Sciatic nerve (tissue), 2 donors: ENCODE data around the gene CSMD2. TPM values are rescaled to one million over a fixed set of nuclear protein-coding genes. Genes with fewer than 3 reads are reported as not detected.

Experiments used
- ATAC-seq: fragments of 200-7000 bp; cut with Tn5 transposase; one replicate; pipeline ENCODE4 v1.9.1; 2020; ENCODE audit warnings: mild to moderate bottlenecking, moderate library complexity
- DNase-seq: peaks from one replicate; pipeline ENCODE4 v3.0.0-alpha.2; 2020; ENCODE audit warnings: low spot score
- intact Hi-C: fragments of 100-400 bp; cut with DNase I; formaldehyde crosslinking; loops from one replicate; pipeline ENCODE4 v1.14.2; 2022
- total RNA-seq: library from RNA; stranded (reverse); fragmentation: NEBNext Ultra II Directional; extraction: Animal tissue kit (Norgen Biotek cat#: 25700); gene quantifications from one replicate; pipeline ENCODE4 v1.2.1, GENCODE V29; 2021
- donor health status: DM: no; HTN: no; CAD: no.
- donor health status: DM: no; HTN: no; CAD: no.

The CSMD2 gene
- total RNA-seq, 1 donor from 2014 or later, result 1.5 TPM

DNA sequence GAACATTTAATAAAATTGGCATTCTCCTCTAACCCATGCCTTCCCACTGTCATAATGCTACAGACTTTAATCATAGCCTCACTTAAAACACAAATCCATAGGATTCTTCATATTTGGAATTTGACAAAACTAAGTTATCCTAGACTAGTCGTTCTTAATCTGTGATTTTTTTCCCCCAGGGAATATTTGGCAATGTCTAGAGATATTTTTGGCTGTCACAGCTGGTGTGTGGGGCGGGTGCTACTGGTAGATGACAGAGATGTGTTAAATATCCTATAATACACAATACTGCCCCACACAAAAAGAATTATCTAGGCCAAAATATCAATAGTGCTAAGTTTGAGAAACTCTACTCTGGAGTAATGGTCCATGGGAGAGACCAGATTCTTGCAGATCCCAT is 396.9 kb downstream of the CSMD2 start:
- intact Hi-C loops, result no loop called here
- DNase-seq, result no peak

DNA sequence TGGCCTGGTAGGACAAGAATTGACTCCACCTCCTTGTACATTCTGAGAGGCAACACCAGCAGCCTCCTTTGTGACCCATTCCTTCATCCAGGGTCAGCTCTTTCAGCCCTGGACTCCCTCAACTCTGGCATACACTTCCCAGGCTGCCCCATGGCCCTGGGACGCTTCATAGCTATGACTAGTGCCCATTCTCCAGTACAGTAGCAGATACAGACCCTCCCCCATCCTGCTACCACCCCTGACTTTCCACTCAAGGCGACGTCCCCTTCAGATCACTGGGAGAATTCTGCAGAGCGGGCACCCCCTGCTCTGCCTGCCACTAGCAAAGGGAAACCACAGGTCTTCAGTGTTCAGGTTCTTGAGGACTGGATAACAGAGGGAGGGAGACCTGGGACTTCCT is 400.9 kb downstream of the CSMD2 start:
- DNase-seq (no peak), ATAC-seq (no peak)
- intact Hi-C loops, result no loop called here

More for the DNA sequence above, 396.9 kb downstream of the CSMD2 start:
- no peak for ATAC-seq

DNA sequence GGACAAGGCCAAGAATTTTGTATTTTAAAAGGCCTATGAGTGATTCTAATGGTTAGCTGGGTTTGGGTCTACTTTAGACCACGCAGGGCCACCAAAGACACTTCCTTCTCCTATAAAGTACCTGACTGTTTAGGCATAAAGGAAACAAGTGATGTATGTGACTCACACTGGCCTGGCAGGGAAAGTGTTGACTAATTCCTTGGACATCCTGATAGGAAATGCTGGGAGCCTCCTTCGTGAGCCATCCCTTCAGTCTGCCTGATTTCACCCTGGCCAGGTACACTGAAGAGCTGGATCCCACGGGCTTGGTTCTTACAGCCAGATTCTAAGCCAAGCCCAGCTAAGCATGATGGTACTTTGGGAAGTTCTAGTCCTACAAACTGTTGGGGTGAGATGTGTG is 401.6 kb downstream of the CSMD2 start:
- ATAC-seq (no peak), DNase-seq (no peak)
- intact Hi-C loops, result no loop called here

DNA sequence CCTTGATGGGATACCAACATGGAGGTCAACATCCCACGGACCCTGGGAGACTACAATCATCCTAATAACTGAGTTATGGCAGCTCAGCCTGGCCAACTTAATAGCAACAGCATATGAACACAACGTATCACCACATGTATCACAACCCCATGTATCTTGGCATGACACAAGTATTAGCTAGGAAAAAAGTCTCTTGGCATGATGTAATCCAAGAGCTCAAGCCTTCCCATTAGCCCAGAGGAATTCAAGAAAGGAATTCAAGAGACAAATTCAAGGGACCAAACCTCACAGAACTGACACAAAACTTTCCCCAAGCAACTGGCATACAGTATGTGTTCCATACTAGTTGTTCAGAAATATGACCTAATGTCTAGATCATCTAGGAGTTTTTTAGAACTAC is 402.1 kb downstream of the CSMD2 start:
- ATAC-seq (peak; percentile 48), DNase-seq (no peak)
- intact Hi-C loops, result no loop called here

DNA sequence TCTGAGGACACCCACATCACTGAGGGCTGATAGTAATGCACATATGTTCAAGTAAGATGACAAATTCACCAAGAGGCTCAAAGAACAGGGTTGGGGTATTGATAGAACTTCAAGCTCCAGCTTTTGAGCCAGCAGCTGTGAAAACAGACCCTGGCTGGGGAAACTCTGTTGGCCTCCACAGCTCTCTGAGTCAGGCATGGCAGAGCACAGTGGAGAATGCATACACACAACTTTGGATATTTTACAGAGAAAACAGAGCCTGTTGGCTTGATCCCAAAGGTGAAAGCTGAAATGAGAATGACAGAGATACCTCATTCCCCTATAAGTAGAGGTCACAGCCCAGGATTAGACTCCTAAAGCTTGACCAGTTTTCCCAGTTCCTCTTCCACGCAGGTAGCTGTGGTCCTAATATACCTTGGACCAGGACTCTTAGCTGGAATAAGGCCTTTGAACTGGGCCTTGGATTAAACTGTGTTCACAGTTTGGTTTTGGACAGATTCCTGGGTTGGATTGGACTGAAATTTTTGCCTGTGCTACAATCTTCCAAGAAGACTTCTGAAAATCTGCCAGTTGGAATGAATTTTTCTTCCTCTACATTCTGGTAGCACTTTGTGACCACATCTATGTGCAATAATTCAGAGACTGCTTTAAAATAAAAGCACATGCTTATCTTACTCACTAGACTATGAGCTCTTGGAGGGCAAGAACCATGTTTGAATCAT is 402.8 kb downstream of the CSMD2 start:
- intact Hi-C loops, result no loop called here
- no peak for DNase-seq

DNA sequence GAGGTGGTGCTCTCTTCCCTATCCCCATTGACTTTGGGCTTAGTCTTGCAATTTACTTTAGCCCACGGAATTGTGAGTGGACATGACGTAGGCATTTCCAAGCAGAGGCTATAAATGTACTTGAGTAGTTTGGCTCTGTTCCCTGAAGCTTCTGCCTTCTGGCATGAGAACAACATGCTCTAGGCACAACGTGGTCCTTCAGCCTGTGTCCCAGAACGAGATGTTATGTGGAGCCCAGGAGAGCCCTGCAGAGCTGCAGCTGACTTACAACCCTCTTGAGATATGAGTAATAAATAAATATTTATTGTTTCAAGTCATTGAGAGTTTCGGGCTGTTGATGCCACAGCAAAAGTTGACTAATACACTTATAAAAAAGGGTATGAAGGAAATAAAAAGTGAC is 406.3 kb downstream of the CSMD2 start:
- no peak for DNase-seq
- ATAC-seq, result peak; percentile 77
- intact Hi-C loops, result no loop called here

More for the DNA sequence above, 402.8 kb downstream of the CSMD2 start:
- ATAC-seq, result peak; percentile 65

DNA sequence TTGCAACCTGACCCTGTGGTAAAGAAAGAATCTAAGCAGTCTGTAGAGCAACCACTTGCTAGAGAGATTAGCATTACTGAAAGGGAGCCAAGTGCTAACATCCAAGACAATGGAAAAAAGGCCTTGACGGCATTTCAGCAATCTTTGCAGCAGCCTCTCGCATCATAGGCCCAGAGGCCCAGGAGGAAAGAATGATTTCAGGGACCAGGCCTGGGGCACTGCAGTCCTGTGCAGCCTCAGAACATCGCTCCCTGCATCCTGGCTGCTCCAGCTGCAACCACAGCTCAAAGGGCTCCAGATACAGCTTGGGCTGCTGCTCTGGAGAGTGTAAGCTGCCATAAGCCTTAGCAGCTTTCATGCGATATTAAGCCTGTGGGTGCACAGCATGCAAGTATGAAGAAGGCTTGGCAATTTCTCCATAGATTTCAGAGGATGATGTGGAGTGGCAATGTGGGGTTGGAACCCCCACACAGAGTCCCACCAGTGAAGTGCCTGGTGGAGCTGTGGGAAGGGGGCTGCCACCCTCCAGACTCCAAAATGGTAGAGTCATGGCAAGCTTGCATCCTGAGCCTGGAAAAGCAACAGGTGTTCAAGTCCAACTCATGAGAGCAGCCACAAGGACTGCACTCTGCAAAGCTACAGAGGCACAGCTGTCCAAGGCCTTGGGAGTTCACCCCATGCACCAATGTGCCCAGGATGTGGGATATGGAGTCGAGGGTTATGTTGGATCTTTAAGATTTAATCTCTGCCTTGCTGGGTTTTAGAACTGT is 411.8 kb downstream of the CSMD2 start:
- intact Hi-C loops, result no loop called here
- no peak for DNase-seq
- ATAC-seq, result no peak

DNA sequence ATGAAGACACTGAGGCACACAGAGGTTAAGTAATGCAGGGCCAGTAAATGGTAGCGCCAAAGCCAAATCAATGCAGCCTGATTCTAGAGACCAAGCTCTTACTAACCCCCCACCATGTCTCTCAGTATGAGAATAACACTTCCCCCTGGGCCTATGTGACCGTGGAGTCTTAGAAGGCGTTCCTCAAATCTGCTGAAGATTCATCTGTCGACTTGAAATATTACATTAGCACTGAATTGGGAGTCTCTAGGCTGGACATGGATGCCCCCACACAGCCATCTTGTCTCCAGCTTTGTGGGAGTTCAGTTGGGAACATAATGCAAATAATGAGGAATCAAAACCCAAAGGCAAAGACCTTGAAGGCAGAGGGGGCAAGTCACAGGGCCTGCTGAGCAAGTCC is 419.1 kb downstream of the CSMD2 start:
- DNase-seq (no peak), ATAC-seq (no peak)
- intact Hi-C loops, result no loop called here

DNA sequence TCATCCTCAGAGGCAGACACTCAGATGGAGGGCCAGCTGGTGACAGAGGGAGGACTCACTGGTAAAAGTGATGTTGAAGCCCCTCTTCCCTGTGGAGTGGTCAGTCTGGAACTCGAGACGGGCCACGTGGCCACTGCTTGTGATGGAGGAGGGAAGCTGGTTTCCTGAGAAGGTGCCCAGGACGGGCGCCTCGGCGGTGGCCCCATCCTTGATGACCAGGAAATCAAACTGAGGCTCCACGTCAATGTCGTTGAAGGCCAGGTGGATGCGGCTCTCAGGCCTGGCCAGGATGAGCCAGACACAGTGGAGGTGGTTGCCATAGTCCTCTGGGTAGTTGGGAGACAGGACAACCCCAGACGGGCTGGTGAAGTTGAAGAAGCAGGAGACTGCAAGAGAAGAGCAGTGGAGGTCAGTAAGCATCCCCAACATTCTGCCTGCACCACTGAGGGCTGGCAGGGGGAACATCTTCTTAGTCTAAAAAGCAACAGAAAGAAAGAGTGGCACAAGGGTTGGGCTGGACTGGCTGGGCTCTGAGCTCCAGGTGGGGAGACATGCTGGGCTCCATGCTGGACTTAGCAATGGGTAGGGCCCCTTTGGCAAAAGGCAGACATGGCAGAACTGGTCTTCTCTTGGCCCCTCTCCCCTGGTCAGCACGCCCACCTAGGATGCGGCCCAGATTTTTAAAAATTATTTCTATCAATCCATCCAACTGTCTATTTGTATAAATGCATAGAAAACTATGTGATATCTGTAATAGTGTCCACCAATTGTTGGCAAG is 421.6 kb downstream of the CSMD2 start:
- intact Hi-C loops, result no loop called here
- ATAC-seq (no peak), DNase-seq (no peak)

DNA sequence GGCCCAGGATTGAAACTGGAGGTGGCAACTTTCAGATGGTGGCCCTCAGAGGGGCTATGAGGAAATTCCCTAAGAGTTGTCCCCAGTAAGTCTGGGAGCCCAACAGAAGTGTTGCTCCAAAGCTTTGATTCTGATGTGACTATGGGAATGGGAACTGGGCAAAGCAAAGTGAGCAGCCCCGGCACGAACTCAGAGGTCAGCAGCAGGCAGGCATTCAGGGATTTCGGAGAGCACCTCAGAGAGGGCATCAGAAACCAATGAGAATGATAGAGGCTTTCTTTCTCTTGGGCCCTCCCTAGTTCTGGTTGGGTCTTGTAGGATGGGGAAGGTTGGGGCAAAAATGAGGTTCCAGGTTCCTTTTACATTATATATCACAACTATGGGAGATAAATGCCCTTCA is 422.4 kb downstream of the CSMD2 start:
- DNase-seq (no peak), ATAC-seq (no peak)
- intact Hi-C loops, result no loop called here

DNA sequence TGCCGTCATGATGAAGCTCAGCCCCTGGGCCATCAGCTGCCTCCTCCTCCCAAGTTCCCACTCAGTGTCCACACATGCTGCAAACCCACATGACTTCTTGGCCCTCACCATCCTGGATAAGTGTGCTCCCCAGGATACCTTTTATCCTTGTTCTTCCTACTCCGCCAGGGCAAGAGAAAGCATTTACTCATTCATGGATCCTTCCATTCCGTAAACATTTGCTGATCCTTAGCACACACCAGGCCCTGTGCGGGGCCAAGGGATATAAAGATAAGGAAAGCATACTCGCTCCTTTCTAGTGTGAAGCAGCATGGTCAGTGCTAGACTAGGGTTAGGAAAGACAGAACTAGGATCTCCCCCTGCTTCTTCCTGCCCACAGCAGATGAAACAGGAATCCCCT is 423.3 kb downstream of the CSMD2 start:
- ATAC-seq, result no peak
- intact Hi-C loops, result no loop called here
- no peak for DNase-seq

DNA sequence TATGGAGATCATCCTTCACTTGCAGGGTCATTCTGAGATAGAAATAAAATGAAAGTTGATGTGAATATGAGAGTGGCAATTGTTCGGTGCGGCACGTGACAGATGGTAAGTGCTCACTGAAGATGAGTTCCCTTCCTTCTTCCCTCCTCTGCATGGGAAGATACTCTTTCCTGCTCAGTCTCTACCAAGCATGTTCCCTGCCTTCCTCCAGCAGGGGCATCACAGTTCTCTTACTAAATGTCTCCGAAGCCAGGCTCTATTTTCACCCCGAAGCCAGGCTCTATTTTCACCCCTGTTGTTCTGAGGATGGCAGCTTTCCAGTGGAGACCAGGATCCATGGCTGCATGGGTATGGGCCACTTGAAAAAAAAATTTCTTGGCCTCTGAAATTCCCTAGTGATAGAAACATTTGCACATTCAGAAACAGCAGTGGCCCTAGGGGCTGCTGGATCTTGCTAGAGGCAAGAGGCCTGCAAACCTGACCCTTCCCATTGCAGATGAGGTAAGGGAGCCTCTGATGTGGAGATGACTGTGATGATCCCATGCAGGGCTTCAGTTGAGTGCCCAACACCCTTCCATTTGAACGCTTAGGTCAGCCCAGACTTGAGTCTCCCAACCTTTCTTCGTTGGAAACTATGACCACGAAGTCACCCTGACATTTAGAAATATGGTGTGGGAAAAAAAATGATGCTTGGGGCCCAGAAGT is 424.8 kb downstream of the CSMD2 start:
- DNase-seq (no peak), ATAC-seq (no peak)
- intact Hi-C loops, result no loop called here

DNA sequence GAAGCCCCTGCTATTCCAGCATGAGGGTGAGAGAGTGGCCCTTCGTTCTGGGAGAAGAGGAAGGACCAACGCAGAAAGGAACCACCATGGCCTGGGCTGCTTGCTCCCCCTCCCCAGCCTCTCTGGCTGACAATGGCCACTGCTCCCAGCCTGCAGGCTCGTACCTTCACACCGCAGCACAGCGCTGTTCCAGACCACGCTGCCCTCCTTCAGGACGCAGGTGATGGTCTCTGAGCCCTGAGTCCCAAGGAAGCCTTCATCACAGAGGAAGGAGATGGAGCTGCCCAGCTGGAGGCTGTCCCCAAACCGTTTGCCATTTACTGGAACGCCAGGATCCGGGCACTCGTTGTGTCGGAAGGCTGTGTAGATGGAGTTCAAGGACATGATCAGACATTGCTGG is 426.1 kb downstream of the CSMD2 start:
- no peak for ATAC-seq
- no peak for DNase-seq
- intact Hi-C loops, result loop anchor here (10.0 kb wide), 1 partner anchor 426 kb away; the partner anchor contains the start of gene CSMD2

DNA sequence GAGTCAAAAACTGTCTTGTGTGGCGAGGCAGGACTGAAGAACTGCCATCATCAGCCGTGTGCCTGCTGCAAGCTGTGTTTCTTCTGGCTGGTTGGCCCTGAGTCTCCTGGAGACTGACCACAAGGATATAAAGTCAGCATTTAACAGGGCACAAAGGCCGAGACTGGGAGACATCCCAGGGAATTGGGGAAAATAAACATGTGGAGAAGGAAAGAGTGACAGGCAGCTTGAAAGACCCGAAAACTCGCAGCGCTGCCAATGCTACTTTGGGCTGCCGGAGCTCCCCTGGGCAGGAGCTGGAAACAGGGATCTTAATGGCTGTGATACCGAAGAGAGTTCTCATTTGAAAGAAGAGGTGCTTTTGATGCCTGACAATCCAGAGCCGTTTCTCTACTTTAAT is 426.5 kb downstream of the CSMD2 start:
- intact Hi-C loops, result loop anchor here (10.0 kb wide), 1 partner anchor 426 kb away; the partner anchor contains the start of gene CSMD2
- ATAC-seq (no peak), DNase-seq (no peak)

DNA sequence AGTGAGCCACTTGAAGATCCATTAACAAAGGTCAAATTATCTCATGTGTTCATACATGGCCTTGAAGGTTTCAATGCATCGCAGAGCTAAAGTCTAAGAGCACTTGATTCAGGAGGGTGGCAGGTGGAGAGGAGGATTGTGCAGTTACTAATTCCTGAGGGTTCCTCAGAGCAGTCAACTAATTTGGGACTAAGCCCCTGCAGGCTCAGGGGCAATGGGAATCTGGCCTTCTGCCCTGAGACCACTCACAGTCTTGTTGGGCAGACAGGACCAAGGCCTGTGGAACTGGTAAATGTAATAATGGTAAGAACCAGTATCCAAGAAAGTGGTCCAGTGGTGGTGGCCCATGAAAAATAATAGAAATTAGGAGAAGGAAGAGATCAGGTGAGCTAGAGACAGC is 428.5 kb downstream of the CSMD2 start:
- DNase-seq (no peak), ATAC-seq (no peak)
- intact Hi-C loops, result loop anchor here (10.0 kb wide), 1 partner anchor 428 kb away; the partner anchor contains the start of gene CSMD2

DNA sequence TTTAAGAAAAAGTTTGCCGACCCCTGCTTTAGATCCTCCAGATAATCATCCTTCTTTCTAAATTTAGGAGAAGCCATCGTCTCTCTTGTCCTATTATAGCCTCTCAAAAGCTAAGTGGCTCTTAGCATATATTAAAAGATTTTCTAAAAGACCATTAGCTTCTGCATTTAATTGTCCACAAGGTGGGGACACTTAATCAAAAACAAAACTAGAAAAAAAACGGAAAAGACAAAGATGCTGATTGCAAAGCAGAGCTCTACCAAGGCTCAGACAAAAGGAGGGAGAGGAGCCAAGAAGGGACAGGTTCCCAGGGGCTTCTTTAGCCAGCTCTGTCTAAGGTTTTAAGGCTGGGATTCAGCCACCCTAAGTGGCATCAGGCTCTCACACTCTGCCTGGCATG is 429.4 kb downstream of the CSMD2 start:
- ATAC-seq, result no peak
- DNase-seq, result no peak
- intact Hi-C loops, result loop anchor here (10.0 kb wide), 1 partner anchor 429 kb away; the partner anchor contains the start of gene CSMD2

DNA sequence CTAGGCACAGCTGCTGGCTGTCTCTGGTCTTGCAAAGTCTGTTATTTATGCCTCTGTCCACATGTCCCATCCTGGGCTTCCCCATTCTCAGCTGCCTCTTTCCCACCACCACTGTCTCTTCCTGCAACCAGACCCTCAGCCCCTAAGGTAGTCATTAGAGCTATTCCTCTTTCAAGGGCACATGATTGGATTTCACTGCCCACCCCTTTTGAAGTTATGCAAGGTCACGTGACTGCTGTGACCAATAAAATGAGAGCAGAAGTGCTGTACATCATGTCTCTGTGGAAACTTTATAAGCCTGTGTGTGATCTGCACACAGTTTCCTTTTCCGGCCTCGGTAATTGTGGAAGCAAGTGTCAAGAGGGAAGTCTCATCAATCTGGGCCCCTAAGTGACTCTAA is 437.7 kb downstream of the CSMD2 start:
- no peak for ATAC-seq
- DNase-seq, result no peak
- intact Hi-C loops, result no loop called here

DNA sequence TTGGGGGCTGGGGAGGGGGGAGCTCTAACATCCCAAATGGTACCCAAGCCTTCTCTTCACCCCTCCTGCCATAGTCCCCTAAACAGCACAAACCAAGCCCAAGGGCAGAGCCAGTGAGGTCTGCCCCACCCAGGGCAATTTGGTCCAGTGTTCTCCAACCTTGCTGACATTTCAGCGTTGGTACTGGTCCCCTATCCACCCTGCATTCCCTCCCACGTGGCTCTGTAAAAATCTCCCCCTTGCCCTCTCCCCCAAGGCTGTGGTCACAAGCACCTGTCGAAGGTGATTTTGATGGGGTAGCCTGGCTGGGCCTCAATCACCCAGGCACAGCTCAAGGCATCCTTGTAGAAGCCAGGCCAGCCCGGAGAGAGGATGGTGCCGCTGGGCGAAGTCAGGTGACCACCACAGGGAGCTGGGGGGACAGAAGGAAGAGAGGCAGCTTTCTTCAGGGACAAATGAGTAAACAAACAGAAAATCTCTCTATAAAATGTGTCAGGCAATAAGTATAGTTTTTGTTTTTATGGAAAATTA is 438.7 kb downstream of the CSMD2 start:
- DNase-seq (no peak), ATAC-seq (no peak)
- intact Hi-C loops, result no loop called here
